CD14-positive monocyte (primary cell): ENCODE measurements around the gene LUZP1. TPM values are rescaled to one million over a fixed set of nuclear protein-coding genes. Genes with fewer than 3 reads are reported as not detected.

ENCODE experiments used
- DNase-seq, 3 donors: peaks; one replicate each; pipeline ENCODE4 v3.0.0-alpha.2; 2011 to 2022
- H2AFZ ChIP-seq: 2 replicates; pipeline ENCODE4 v1.6.0; 2012; ENCODE audit warnings: mild to moderate bottlenecking, low read depth, low read length, inconsistent platforms; ENCODE audit not compliant: insufficient read depth, poor library complexity, severe bottlenecking
- H3K27ac ChIP-seq, 2 donors: 1 replicate in 1 of 2; 2 replicates in 1 of 2; pipeline ENCODE4 v1.5.1; 2012 to 2013; ENCODE audit warnings: low read length in 2 of 2, control low read depth in 1 of 2, inconsistent platforms in 1 of 2, low read depth in 1 of 2, mild to moderate bottlenecking in 1 of 2
- H3K27me3 ChIP-seq, 2 donors: one replicate each; pipeline versions ENCODE4 v1.6.0 to v1.6.1; 2011 to 2013; ENCODE audit warnings: low read length in 2 of 2; ENCODE audit not compliant: control insufficient read depth in 2 of 2, insufficient read depth in 2 of 2
- H3K36me3 ChIP-seq, 2 donors: replicated peaks in 1 of 2; 1 replicate in 1 of 2; 2 replicates in 1 of 2; pipeline versions ENCODE4 v1.5.1 to v1.6.1; 2012 to 2013; ENCODE audit warnings: low read length in 2 of 2, control low read depth in 1 of 2, inconsistent platforms in 1 of 2, mild to moderate bottlenecking in 1 of 2; ENCODE audit not compliant: insufficient read depth in 2 of 2, control insufficient read depth in 1 of 2
- H3K4me1 ChIP-seq, 2 donors: 1 replicate in 1 of 2; 2 replicates in 1 of 2; pipeline versions ENCODE4 v1.5.1 to v1.6.1; 2012 to 2013; ENCODE audit warnings: low read length in 2 of 2, control low read depth in 1 of 2, inconsistent platforms in 1 of 2, mild to moderate bottlenecking in 1 of 2, moderate library complexity in 1 of 2; ENCODE audit not compliant: insufficient read depth in 2 of 2, control insufficient read depth in 1 of 2
- H3K4me2 ChIP-seq: replicated peaks from 2 replicates; pipeline ENCODE3; 2012; ENCODE audit warnings: low read length, moderate library complexity, mild to moderate bottlenecking; ENCODE audit not compliant: poor library complexity, severe bottlenecking; ENCODE audit errors: extremely low read depth
- H3K4me3 ChIP-seq, 3 experiments: fragments of 200-600 bp in 1 of 3; sonication (generic) in 1 of 3; replicated peaks in 1 of 3; 1 replicate in 2 of 3; 2 replicates in 1 of 3; pipeline ENCODE4 v1.5.1; 2011 to 2013; ENCODE audit warnings: low read length in 3 of 3, mild to moderate bottlenecking in 3 of 3, control low read depth in 2 of 3, low read depth in 2 of 3, inconsistent platforms in 1 of 3, moderate library complexity in 1 of 3
- H3K79me2 ChIP-seq: 2 replicates; pipeline ENCODE4 v1.6.0; 2012; ENCODE audit warnings: mild to moderate bottlenecking, control low read depth, inconsistent platforms, low read length, moderate library complexity; ENCODE audit not compliant: insufficient read depth
- H3K9ac ChIP-seq: 2 replicates; pipeline ENCODE4 v1.6.0; 2017; ENCODE audit warnings: low read length, mild to moderate bottlenecking; ENCODE audit not compliant: insufficient read depth, poor library complexity, severe bottlenecking
- H3K9me3 ChIP-seq, 2 donors: replicated peaks in 1 of 2; 1 replicate in 1 of 2; 2 replicates in 1 of 2; pipeline versions ENCODE4 v1.5.1 to v1.6.1; 2012 to 2013; ENCODE audit warnings: low read length in 2 of 2, control low read depth in 1 of 2; ENCODE audit not compliant: control insufficient read depth in 1 of 2, insufficient read depth in 1 of 2
- H4K20me1 ChIP-seq: 2 replicates; pipeline ENCODE4 v1.6.0; 2012; ENCODE audit warnings: mild to moderate bottlenecking, low read length, control low read depth, moderate library complexity; ENCODE audit not compliant: insufficient read depth
- H3K27ac Mint-ChIP-seq, 7 donors: one replicate each; pipeline ENCODE4 v1.8.0; 2020; ENCODE audit warnings: mild to moderate bottlenecking in 7 of 7, mixed read lengths in 7 of 7, moderate library complexity in 6 of 7, inconsistent platforms in 2 of 7
- H3K27me3 Mint-ChIP-seq, 3 donors: one replicate each; pipeline ENCODE4 v1.8.0; 2021 to 2022; ENCODE audit warnings: low read depth in 3 of 3, mild to moderate bottlenecking in 3 of 3, mixed read lengths in 3 of 3, moderate library complexity in 3 of 3, inconsistent platforms in 1 of 3
- H3K36me3 Mint-ChIP-seq, 2 donors: one replicate each; pipeline ENCODE4 v1.8.0; 2020; ENCODE audit warnings: mixed read lengths in 2 of 2, inconsistent platforms in 1 of 2, mild to moderate bottlenecking in 1 of 2
- H3K4me1 Mint-ChIP-seq: one replicate; pipeline ENCODE4 v1.8.0; 2020; ENCODE audit warnings: mild to moderate bottlenecking, mixed read lengths
- H3K4me3 Mint-ChIP-seq, 2 donors: one replicate each; pipeline ENCODE4 v1.8.0; 2020; ENCODE audit warnings: mild to moderate bottlenecking in 2 of 2, mixed read lengths in 2 of 2, moderate library complexity in 1 of 2
- H3K9me3 Mint-ChIP-seq, 7 donors: one replicate each; pipeline ENCODE4 v1.8.0; 2020 to 2022; ENCODE audit warnings: mixed read lengths in 7 of 7, mild to moderate bottlenecking in 6 of 7, moderate library complexity in 6 of 7, inconsistent platforms in 2 of 7
- CTCF ChIP-seq: fragments of 200-600 bp; IDR thresholded peaks from one replicate; pipeline ENCODE4 v1.8.0; 2022; ENCODE audit warnings: antibody characterized with exemption, mild to moderate bottlenecking
- WGBS: methylation state at CpG from one replicate; pipeline ENCODE4 v1.1.5; 2013; ENCODE audit warnings: missing lambda C conversion rate; ENCODE audit not compliant: insufficient coverage; 5-methylcytosine and 5-hydroxymethylcytosine counted together
- intact Hi-C, 2 donors: fragments of 100-400 bp; cut with micrococcal nuclease; formaldehyde crosslinking; loops; one replicate each; pipeline versions ENCODE4 v1.15.0 to v1.15.1; 2023
- polyA plus RNA-seq, 3 donors: library from polyadenylated mRNA; depleted of rRNA in 1 of 3; unstranded in 2 of 3; stranded (reverse) in 1 of 3; fragments of 300-500 nt in 2 of 3; fragments of >200 nt in 1 of 3; fragmentation: Illumina TruSeq in 2 of 3; gene quantifications; 1 replicate in 2 of 3; 2 replicates in 1 of 3; pipeline ENCODE4 v1.2.3, GENCODE V29; 2012 to 2021

LUZP1 gene
- polyA plus RNA-seq, 3 donors, result 4.4 to 8.7 (median 5.8) TPM

- Mint-ChIP-seq H3K4me1 (no peaks in the 10 kb centered on the region), H3K36me3 (peaks cover 76 to 78% of the 10 kb centered on the region in 2 donors), H3K9me3 (no peaks in the 10 kb centered on the region), H3K27ac (no peak overlapping the region), H3K27me3 (no peaks in the 10 kb centered on the region), H3K4me3 (no peak overlapping the region)
- TF ChIP-seq CTCF, result no peak
- H2AFZ ChIP-seq, result no peak overlapping the region
- no peaks in the 10 kb centered on the region for H4K20me1 ChIP-seq
- no peak for DNase-seq
- peaks cover 77 to 97% of the 10 kb centered on the region in 2 donors for H3K36me3 ChIP-seq
- H3K4me3 ChIP-seq, result no peak overlapping the region
- intact Hi-C loops, result no loop called here
- no peaks in the 10 kb centered on the region for H3K9me3 ChIP-seq
- no peak overlapping the region for H3K27ac ChIP-seq
- 85% methylated on average over 3 of the region's 5 CpGs for WGBS
- H3K4me2 ChIP-seq, result no peak overlapping the region
- H3K79me2 ChIP-seq, result no peaks in the 10 kb centered on the region
- no peaks in the 10 kb centered on the region for H3K27me3 ChIP-seq
- no peaks in the 10 kb centered on the region for H3K4me1 ChIP-seq
- no peak overlapping the region for H3K9ac ChIP-seq
Observed at GRCh38 chr1:23057301-23057700, 111.4 kb downstream of the LUZP1 start.

DNA sequence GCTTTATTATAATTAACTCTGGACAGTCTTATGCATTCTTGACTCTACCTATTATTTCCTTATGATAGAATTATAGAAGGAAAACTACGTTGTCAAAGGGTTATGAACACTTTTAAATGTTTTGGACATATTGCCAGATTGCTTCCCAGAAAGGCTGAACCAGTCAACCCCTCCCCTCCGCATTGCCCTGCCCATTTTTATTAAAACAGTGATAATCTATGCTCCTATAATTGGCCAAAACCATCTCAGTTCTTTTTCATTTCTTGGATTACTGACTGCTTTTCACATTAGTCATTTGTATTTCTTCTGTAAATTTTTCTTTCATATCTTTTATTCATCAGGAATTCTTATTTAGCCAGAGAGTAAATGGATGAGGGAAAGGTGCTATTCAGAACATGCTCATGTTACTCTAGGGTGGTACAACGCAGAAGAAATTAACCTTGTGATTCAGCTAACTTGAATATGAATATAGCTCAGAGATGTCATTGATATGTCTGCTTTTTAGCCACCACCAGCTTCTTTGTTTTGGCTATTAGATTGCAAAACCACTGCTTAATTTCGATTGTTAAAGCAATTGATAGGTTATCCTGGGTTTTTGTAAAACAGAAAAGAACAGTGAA, 117.3 kb downstream of the LUZP1 start:
- Histone ChIP-seq H3K9ac (no peak overlapping the region), H4K20me1 (peaks cover 3% of the 10 kb centered on the region), H3K27me3 (no peaks in the 10 kb centered on the region), H3K4me3 (no peak overlapping the region), H3K36me3 (peaks cover 34 to 68% of the 10 kb centered on the region in 2 donors), H3K4me2 (no peak overlapping the region), H3K79me2 (peaks cover 11% of the 10 kb centered on the region), H2AFZ (no peak overlapping the region), H3K4me1 (no peaks in the 10 kb centered on the region), H3K9me3 (no peaks in the 10 kb centered on the region), H3K27ac (no peak overlapping the region)
- 100% methylated on average over 3 of the region's 4 CpGs for WGBS
- Mint-ChIP-seq H3K27ac (no peak overlapping the region), H3K27me3 (no peaks in the 10 kb centered on the region), H3K4me3 (no peak overlapping the region), H3K9me3 (no peaks in the 10 kb centered on the region), H3K36me3 (peaks cover 43 to 48% of the 10 kb centered on the region in 2 donors), H3K4me1 (no peaks in the 10 kb centered on the region)
- TF ChIP-seq CTCF, result no peak
- no peak for DNase-seq
- intact Hi-C loops, result no loop called here
